Measurements from ENCODE around the gene COL2A1.
A peak's percentile ranks its signal among the peaks of the same experiment; 100 is the strongest.

Gene COL2A1

GRCh38 chr12:48012070-48012469 is 7.8 kb upstream of the COL2A1 start:
- no peak for DNase-seq (ENCODE audit: low spot score)

- DNase-seq (ENCODE audit: low spot score) = no peak
Observed at GRCh38 chr12:48010366-48010970, 6.2 kb upstream of the COL2A1 start.

- DNase-seq (ENCODE audit: low spot score) = no peak
Observed at GRCh38 chr12:48009471-48009870, 5.2 kb upstream of the COL2A1 start.

GRCh38 chr12:48008950-48009349 is 4.7 kb upstream of the COL2A1 start:
- DNase-seq (ENCODE audit: low spot score) = no peak

GRCh38 chr12:48008349-48008748 is 4.1 kb upstream of the COL2A1 start:
- DNase-seq (ENCODE audit: low spot score) = no peak

GRCh38 chr12:48007206-48007605 is 2.9 kb upstream of the COL2A1 start:
- DNase-seq (ENCODE audit: low spot score) = no peak

- no peak for DNase-seq (ENCODE audit: low spot score)
Observed at GRCh38 chr12:48005750-48006021, 1.4 kb upstream of the COL2A1 start.

GRCh38 chr12:48005001-48005749 is 899 bp upstream of the COL2A1 start:
- no peak for DNase-seq (ENCODE audit: low spot score)

- DNase-seq (ENCODE audit: low spot score) = no peak
Observed at GRCh38 chr12:48003226-48004052, 837 bp downstream of the COL2A1 start.

- DNase-seq (ENCODE audit: low spot score) = no peak
Observed at GRCh38 chr12:48002773-48003218, 1.5 kb downstream of the COL2A1 start.

- DNase-seq (ENCODE audit: low spot score) = no peak
Observed at GRCh38 chr12:48002414-48002730, 1.9 kb downstream of the COL2A1 start.

- DNase-seq (ENCODE audit: low spot score) = peak; percentile 23
Observed at GRCh38 chr12:48001505-48002413, 2.5 kb downstream of the COL2A1 start.

GRCh38 chr12:48000878-48001504 is 3.3 kb downstream of the COL2A1 start:
- no peak for DNase-seq (ENCODE audit: low spot score)

GRCh38 chr12:47999816-48000215 is 4.5 kb downstream of the COL2A1 start:
- DNase-seq (ENCODE audit: low spot score) = no peak

GRCh38 chr12:47997321-47997720 is 7.0 kb downstream of the COL2A1 start:
- no peak for DNase-seq (ENCODE audit: low spot score)

- peak; percentile 63 for DNase-seq (ENCODE audit: low spot score)
Observed at GRCh38 chr12:47995981-47996401, 8.3 kb downstream of the COL2A1 start.

GRCh38 chr12:47993491-47993890 is 10.8 kb downstream of the COL2A1 start:
- no peak for DNase-seq (ENCODE audit: low spot score)

- DNase-seq (ENCODE audit: low spot score) = no peak
Observed at GRCh38 chr12:47992776-47993175, 11.5 kb downstream of the COL2A1 start.

GRCh38 chr12:47991106-47992061 is 12.9 kb downstream of the COL2A1 start:
- no peak for DNase-seq (ENCODE audit: low spot score)

- peak; percentile 22 for DNase-seq (ENCODE audit: low spot score)
Observed at GRCh38 chr12:47990351-47991105, 13.7 kb downstream of the COL2A1 start.

All from Ammon's horn (tissue), 1 donor.